GM21390 (cell line): ENCODE results near the gene MFAP2.
A peak's percentile ranks its signal among the peaks of the same experiment; 100 is the strongest.
"Not testable (repeated sequence)": the region's sequence is repeated elsewhere in the genome, so short reads cannot be mapped to it uniquely, and the experiment has no call there.

Experiments used
- ATAC-seq: cut with Tn5 transposase; IDR thresholded peaks from one replicate; pipeline ENCODE4 v1.9.1; 2021; ENCODE audit not compliant: unreplicated experiment

MFAP2 gene

DNA sequence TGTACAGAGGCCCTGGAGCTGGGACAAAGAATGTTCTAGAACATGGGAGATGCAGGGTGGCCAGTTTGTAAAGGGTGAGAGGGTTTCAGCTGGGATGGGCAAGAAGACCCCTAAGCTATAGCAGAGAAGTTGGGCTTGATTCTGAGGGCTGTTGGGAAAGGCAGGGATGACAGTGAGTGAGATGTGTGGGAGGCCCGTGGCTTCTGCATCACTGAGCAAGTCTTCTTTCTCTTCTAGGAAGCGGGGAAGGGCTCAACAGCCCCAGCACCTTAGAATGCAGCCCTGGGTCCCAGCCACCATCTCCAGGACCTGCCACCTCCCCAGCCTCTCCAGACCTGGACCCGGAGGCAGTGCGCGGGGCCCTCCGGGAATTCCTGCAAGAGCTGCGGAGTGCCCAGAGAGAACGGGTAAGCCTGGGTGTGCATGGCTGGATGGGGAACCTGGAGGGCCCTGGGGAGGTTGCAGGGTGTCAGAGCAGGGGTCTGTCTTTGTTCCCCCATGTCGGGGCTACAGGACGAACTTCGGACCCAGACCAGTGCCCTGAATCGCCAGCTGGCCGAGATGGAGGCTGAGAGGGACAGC lies 14.8 kb downstream of the MFAP2 start:
- ATAC-seq, result no peak

- not testable (repeated sequence) for ATAC-seq
Measured at GRCh38 chr1:16964169-16964568, 16.3 kb downstream of the MFAP2 start.

- ATAC-seq, result no peak
Measured at GRCh38 chr1:16961297-16962133, 18.9 kb downstream of the MFAP2 start.

- peak; percentile 80 for ATAC-seq
Measured at GRCh38 chr1:16960560-16961296, 19.7 kb downstream of the MFAP2 start.

DNA sequence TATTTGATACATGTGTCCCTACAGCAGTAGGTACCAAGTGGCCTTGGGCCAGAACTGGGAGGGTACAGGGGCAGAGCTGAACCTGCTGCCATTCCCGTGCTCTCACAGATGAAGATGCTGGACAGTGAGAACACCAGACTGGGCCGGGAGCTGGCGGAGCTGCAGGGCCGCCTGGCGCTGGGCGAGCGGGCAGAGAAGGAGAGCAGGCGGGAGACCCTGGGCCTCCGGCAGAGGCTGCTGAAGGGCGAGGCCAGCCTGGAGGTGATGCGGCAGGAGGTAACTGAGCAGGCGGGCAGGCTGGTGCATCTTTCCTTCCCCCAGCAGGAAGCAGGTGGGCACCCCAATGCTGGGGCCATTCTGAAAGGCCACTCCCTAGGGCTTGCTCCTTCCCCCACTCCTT lies 21.9 kb downstream of the MFAP2 start:
- ATAC-seq, result no peak

DNA sequence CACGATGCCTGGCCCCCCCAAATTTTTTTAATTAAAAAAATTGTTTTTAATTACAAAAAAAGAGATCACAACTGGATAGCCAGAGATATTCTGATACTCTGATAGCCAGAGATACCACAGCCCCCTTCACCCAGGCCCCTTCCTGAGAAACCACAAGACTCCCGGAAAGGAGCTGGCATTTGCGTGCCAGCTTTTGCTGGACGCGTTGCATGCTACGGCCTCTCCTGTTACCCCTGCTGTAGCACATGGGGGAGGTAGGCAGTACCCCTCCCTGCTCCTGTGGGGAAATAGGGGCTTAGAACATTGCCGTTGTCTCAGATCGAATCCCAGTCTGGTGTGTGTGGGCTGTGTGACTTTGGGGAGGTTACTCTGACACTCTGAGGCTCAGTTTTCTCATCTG lies 22.7 kb downstream of the MFAP2 start:
- ATAC-seq, result no peak

DNA sequence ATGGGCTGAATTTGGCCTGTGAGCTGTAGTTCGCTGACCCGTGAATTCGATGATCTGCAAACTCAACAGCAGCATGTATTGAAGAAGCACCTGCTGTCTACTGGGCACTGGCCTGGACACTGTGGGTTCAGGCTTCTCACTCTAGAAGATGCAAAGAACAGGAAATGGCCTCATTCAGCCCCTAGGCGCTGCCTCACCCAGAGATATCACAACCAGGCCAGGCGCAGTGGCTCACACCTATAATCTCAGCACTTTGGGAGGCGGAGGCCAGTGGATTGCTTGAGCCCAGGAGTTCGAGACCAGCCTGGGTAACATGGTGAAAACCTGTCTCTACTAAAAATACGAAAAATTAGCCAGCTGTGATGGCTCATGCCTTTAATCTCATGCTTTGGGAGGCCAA lies 23.6 kb downstream of the MFAP2 start:
- ATAC-seq, result no peak

- ATAC-seq, result no peak
Measured at GRCh38 chr1:16955186-16955585, 25.2 kb downstream of the MFAP2 start.

- no peak for ATAC-seq
Measured at GRCh38 chr1:16954579-16954978, 25.8 kb downstream of the MFAP2 start.

DNA sequence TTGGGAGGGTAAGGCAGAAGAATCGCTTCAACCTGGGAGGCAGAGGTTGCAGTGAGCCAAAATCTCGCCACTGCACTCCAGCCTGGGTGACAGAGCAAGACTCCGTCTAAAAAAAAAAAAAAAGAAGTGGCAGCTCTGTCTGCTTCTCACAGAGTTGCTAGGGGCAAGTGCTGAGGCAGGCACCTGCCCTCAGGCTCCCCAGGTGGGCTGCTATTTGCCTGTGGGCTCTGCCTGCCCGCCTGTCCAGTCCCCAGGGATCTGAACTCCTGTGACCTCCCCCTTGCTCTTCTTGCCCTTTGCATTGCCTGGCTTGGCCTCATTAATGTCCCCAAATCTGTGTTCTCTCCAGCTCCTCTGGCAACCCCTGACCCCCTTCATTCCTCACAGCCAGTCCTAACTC lies 28.0 kb downstream of the MFAP2 start:
- ATAC-seq, result not testable (repeated sequence)

- ATAC-seq, result not testable (repeated sequence)
Measured at GRCh38 chr1:16949026-16949425, 31.4 kb downstream of the MFAP2 start.

- ATAC-seq, result not testable (repeated sequence)
Measured at GRCh38 chr1:16948282-16948891, 32.0 kb downstream of the MFAP2 start.

GRCh38 chr1:16946646-16947045 lies 33.8 kb downstream of the MFAP2 start:
- ATAC-seq, result no peak

DNA sequence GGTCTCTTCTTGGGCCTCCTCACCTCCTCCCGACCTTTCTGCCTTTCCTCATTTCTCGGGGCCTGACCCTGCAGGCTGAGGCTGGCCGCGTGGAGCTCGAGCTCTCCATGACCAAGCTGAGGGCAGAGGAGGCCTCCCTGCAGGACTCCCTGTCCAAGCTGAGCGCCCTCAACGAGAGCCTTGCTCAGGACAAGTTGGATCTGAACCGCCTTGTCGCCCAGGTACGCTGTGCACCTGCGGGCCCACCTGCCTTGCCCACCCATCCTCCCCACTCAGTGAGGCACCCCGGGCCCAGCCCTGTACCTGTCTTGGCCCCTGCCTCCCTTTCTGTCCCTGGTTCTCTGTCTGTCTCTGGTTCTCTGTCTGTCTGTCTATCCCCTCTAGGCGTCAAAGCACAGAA lies 34.2 kb downstream of the MFAP2 start:
- ATAC-seq, result not testable (repeated sequence)

GRCh38 chr1:16945512-16945911 lies 34.9 kb downstream of the MFAP2 start:
- ATAC-seq, result not testable (repeated sequence)

DNA sequence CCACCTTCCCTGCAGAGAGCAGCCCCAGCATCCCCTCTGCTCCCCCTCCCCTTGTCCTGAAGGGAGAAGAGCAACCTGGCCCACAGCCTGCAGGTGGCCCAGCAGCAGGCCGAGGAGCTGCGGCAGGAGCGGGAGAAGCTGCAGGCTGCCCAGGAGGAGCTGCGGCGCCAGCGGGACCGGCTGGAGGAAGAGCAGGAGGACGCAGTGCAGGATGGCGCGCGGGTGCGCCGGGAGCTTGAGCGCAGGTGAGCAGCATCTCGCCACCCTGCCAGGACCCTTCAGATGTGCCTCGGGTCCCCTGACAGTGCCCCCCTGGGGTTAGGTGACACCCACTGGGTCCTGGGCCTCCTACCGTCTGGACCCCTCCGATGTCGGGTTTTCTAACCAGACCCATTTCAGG lies 36.4 kb downstream of the MFAP2 start:
- no peak for ATAC-seq

DNA sequence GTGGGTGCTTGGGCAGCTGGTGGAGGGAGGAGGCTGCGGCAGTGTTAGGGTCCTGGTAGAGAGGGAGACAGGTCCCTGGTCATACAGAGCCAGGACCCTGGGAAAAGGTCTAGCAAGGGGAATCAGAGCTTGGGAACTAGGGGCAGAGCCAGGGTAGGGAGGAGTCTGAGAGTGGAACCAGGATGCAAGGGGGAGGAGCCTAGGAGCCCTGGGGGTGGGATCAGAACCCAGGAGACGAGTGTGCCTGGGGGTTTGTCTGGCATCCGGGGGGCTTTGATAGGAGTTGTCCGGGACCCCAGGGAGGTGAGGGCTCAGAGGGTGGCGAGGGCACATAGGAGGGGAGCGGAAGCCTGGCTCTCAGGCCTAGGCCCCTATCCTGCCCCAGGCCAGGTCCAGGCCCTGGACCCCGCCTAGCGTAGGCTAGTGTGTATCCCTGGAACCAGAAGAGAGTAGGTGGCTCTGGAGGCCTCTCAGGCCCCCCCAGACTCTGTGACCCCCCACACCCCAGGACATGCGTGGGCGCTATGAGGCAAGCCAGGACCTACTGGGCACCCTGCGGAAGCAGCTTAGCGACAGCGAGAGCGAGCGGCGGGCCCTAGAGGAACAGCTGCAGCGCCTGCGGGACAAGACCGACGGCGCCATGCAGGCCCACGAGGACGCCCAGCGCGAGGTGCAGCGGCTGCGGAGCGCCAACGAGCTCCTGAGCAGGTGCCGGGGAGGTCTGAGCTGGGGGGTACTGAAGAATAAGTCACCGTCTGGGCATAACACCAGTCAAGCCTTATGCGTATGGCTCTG lies 40.8 kb downstream of the MFAP2 start:
- not testable (repeated sequence) for ATAC-seq

GRCh38 chr1:16938351-16939321 lies 41.8 kb downstream of the MFAP2 start:
- ATAC-seq, result no peak

- ATAC-seq, result not testable (repeated sequence)
Measured at GRCh38 chr1:16936580-16936979, 43.8 kb downstream of the MFAP2 start.
